Inferior parietal cortex (tissue), 1 donor: ENCODE results near the gene IFNG.

Experiments used
- DNase-seq: peaks from one replicate; pipeline ENCODE4 v3.0.0-alpha.2; 2016; ENCODE audit errors: extremely low spot score

The IFNG gene

DNA sequence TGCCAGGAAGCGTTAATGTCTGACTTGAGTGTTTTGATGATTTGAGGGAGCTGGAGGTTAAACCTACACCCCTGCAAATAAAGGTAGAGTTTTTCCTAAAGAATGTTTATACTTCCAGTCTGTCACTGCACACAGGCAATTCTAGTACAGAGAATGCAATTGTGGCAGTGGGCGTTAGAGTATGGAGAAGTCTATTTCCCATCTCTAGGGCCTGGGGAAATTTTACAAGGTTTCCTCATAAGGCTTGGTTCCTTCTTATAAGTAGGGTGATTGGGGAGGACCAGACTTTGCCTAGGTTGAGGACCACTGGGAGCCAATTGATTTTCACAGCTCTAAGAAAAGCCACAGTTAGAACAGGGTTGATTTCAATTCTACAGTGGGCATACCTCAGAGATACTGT, 44.3 kb downstream of the IFNG start:
- no peak for DNase-seq

DNA sequence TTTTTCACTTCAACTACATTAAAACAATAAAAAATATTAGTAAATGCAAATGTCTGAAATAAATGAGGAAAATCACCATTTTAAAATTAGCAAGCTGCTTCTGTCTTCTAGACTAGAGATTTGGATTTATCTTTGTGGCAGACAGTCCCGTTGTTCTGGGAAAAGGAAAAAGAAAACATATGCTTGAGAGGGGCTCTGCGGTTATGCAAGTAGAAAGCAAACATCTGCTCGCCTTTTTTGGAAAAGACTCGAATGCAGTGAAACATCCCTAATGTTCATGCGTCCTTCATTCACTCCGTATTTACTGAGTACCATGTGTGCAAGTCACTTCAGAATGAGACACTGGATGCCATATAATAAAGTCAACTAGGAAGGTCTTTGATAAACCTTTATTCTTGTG, 44.9 kb downstream of the IFNG start:
- no peak for DNase-seq

DNA sequence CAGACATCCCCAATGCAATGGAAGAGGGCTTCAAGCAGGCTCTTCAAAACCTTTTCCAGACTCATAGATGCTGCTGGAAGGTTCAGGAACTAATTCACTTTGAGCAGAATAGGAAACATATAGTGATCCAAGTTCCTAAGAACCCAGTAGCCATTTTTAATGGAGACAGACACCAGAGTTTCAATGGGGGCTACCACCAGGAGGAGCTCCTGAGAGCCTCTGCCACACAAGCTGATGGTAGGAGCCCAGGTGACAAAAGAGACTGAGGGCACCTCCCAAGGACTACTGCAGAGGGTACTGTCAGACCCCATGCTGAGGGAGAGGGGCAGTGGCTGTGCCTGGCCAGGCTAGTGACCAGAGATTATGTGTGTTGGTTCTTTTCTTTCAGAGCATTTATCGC, 45.9 kb downstream of the IFNG start:
- DNase-seq: no peak

DNA sequence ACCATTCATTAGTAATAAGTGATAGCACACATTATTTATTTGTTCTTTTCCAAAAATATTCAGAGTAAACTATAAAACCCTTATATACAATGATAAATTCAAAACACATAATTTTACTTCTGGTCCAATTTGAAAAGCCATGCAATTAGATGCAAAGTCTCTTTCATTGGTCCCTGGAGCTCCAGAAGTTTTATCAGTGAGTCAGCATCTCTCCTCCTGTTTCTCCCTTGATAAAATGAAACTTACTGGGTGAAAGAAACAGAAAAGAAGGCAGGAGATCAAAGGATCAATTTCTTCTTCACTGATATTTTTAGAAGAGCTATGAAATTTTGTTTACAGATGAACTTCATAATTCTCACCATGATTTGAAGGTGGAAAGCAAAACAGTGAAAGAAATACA, 47.5 kb downstream of the IFNG start:
- DNase-seq: no peak

DNA sequence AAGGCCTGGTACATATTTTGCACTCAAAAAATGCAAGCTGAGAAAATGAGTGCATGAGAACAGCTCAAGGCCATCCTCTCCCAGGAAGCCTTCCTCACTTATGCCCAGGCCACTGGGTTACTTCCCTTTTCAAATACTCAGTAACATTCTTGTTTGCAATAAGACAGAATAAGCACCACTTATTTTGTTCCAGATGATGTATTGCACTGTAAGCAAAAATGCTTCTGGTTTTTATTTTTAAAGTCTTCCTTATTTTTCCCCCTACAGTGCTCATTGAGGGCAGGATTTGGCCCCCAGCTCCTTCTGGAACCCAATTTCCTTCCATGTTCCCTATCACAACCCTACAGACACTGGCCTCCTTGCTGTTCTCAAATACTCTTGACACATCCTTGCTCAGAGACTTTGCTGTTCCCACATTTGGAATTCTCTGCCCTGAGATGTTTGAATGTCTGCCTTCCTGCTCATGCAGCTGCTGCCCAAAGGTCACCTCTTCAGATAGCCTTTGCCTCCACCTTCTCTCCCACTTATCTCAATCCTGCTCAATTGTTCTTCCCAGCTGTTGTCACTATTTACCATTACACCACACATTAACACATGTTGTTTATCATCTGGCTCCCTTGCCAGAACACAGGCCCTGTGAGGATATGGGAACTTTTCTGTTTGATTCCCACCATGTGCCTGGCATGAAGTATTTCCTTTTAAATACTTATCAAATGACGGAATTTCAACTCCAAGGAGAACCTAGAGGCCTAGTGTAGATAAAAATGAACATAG, 49.9 kb downstream of the IFNG start:
- DNase-seq: no peak

DNA sequence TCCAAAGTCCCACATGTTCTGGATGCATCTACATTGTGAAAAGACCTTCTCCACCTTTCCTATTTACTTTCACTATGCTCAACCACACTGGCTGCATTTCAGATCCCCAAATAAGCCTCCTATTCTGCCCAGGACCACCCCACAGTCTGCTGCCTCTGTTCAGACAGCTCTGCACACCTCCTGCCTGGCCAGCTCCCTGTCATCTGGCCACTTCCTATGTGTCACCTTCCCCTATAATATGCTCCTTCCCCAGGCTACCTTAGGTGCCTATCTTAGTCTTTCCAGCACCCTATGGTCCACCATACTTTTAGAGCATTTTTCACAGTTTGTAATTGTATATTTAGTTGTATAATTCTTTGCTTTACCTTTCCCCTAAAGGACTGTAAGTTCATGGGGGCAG, 50.5 kb downstream of the IFNG start:
- no peak for DNase-seq

DNA sequence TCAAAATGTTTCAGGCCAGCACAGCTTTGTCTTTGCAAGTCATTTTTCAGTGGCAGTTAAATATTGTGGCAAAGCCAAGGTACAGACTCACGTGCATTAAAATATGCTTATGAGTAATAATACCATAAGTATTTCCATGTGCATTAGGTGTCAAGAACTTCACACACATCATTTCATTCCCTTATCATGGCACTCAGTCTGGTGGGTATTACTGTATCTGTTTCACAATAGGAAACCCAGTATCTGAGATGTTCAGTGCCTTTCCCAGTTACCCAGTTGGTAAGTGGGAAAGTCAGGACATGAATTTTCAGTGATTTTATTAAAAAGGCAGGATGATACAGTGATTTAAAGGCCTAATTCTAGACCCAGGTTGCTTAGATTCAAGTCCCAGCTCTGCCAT, 52.9 kb downstream of the IFNG start:
- DNase-seq: no peak

DNA sequence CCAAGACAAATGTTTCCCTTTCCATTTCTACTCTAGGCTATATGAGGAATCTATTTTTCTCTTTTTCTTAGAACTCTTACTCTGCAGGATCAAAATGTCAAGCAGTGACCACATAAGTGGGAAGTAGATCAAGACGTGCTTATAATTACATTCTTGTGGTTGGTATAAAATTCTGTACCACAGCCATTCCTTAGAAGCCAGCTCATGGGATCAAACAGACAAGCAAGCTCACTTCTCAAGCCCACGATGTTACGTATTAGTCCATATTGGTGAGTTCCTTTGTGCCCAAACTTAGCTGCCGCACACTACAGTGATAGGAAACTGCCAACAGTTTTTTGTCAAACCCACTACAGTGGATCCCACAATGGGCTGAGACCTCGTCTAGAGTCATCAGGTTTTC, 53.4 kb downstream of the IFNG start:
- no peak for DNase-seq
